Urothelium cell line (cell line): ENCODE data around the gene RIN3.
A peak's percentile ranks its signal among the peaks of the same experiment; 100 is the strongest.

Source experiments
- DNase-seq: peaks from one replicate; pipeline ENCODE4 v3.0.0; 2011; ENCODE audit warnings: low spot score, mixed read lengths
- FAIRE-seq: peaks from 2 replicates; lab custom pipeline; 2011; peaks lifted over from hg19 to GRCh38; lab: Jason Lieb, UNC

The RIN3 gene

DNA sequence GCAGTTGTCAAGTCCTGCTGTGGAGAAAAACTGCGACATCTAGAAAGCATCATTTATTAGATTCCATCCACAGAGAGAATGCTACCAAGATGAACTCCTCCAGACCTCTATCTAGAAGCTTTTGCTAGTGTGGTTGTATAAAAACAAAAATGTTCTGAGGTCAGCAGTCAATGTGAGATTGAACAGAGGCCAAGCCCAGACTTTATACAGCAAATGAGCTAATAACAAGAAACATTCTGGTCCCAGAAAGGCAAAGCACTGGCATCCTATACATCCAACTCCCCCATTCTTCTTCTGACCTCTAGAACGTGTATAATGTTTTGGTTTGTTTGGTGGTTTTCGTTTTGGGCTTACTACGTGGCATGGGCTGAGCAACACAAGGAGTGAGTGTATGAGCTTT, 26.7 kb upstream of the RIN3 start:
- FAIRE-seq = no peak
- no peak for DNase-seq

DNA sequence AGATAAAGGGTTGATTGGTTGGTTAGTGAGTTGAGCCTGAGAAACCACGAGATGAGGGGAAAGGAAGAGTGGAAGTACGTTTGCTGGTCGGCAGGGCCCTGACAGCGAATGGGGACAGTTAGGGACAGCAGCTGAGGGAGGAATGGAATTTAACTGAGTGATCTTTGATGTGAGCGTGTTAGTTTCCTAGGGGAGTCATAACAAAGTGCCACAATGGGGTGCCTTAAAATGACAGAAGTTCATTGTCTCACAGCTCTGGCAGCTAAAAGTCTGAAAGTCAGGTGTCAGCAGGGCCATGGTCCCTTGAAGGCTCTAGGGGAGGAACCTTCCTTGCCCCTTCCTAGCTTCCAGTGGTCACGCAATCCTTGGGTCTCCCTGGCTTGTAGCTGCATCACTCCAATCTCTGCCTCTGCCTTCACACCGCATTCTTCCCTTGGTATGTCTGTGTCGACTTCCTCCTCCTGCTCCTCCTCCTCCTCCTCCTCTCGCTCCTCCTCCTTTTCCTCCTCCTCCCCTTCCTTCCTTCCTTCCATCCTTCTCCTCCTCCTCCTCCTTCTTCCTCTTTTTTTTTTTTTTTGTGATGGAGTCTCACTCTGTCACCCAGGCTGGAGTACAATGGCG, 26.0 kb upstream of the RIN3 start:
- FAIRE-seq = no peak
- no peak for DNase-seq

DNA sequence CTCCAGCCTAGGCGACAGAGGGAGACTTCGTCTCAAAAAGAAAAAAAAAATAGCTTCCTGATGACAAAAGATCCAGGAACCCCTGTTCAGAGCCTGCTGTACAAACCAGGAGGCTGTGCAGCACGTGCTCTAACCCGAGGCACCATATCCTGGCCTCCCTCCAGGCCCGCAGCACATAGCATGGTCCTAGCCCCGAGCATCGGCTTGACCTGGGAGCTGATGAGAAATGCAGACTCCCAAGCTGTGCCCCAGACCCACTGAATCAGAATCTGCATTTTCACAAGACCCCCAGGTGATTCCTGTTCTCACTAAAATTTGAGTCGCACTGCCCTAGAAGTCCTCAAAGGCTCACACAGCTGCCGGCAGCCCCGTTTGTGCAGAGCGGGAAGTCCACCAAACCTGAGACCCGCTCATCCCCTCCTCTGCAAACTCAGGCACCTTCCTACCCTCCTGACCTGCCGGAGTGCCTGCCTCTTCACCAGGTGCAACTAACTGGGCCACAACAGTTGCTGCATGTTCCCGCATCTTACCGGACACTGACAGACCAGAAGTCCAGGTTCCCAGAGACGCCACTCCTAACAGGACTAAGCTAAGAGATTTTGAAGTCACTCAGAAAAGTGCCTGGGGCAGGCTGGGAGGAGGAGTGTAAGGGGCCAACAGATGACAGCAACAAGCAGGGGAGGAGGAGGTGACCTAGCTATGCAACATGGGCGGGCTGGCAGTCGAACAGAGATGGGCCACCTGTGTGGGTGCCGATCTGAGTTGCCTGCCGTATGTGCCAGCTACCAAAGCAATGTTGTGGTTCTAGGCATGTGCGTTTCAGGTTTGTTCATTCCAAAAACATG, 24.0 kb upstream of the RIN3 start:
- FAIRE-seq = no peak
- DNase-seq = no peak

DNA sequence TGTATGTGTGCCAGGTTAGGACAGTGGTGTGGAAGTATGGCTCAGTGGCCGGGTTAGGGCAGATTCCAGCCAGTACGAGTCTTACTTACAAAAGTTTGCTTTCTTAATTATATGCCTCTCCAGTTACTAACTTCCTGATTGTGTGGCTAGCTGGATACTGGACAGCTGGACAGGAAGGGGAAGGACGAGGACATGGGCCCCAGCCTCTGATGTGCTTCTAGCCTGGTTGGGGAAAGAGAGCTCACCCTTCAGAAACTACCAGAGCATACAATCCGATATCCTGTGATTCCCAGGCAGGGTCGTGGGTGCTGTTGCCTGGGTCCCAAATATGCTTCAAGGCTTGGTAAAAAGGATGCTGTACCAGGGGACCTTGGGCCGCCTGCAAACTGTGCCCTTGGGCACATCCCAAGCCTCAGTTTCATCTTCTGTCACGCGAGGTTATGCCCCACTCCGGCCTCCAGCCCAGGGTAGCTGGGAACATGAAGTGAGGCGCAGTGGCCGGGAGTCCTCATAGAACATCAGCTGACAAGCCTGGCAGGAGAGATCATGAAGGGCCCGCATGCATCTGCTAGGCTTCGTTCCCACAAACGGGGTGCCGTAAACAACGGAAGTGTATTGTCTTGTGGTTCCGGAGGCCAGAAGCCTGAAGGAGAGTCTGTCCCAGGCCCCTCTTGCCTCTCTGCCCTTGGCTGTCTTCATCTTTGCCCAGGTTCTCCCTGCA, 23.2 kb upstream of the RIN3 start:
- no peak for DNase-seq
- FAIRE-seq = no peak

DNA sequence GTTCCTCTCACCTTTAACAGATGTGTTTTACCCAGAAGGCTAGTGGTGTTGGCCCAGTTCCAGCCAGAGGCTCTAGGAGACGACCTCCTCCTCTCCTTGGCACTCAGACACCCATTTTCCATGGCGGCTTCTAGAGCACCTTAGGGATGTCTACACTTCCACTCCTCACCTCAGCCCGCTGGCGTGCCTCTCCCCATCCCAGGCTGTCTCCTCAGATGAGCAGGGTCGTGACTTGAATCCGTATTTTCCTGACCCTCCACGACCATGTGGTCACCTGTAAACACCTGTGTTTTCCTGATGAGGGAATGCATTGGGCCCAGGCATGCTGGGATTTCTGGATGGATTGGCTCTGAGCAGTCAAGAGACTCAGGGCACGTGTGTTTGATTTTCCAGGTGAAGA, 21.8 kb upstream of the RIN3 start:
- FAIRE-seq (no peak), DNase-seq (no peak)

DNA sequence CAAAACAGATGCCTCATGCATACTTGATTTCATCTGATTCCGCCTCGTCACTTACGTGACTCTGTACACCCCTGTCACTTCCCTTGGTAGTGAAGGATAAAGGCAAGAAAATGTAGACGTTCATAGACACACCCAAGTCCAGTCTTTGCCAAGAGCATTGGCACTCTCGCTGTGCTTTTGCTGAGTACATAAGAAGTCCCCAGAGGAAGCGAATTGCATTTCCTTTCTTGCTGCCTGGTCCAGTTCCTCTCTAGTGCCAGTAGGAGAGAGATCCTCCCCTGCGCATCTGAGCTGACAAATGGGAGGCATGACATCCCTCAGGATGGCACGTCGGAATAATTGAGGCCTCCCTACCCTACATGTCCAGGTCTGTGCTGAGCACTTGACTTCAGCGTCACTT, 21.3 kb upstream of the RIN3 start:
- no peak for FAIRE-seq
- no peak for DNase-seq

DNA sequence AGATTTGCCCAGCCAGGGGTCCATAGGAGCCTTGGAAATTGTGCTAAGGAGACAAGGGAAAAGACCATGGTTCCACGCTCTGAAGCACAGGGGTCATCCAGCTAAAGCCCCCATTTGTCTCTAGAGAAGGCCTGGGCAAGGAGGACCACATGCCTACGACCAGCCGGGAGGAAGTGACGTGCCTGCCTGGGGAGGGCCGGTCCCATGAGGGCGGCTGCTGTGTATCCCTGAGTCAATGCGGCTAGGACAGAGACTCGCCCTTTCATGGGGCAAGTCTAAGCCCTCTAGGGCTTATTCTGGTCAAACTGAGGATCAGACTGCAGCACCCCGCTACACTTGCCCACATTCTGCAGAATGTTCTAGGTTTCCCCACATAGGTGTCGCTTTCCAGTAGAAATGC, 20.6 kb upstream of the RIN3 start:
- FAIRE-seq (no peak), DNase-seq (no peak)

DNA sequence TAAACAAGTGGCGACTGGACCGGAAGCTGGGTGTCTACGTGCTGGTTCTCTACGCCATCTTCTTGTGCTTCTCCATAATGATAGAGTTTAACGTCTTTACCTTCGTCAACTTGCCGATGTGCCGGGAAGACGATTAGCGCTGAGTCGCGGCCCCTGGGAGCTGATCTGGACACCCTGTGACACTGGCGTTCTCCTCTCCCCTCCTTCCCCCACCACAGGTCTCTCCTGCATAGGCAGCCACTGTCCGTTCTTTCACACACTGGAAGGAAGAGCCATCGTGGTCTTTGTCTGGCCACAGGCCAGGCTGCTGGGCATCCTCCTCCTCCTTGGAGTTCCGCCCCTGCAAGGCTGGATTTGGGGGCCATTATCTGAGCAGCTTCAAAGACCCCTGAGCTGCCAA, 20.1 kb upstream of the RIN3 start:
- FAIRE-seq = no peak
- DNase-seq = no peak

DNA sequence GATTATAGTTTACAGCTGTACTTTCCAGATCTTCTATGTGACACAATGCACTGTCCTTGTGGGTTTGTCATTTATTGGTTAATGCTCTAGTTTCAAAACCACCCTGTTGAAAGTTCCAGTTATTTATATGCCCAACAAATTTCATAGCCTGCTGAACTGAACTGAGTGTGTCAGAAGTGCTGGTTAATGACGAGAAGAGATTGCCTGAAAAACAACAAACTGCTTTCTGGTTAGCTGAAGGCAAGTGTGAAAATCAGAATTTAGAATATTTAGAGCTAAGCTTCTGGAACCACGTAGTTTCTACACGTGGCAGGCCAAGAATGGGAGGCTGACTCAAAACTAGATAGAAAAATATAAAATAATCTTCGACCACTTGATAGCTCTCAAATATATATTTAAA, 19.1 kb upstream of the RIN3 start:
- no peak for FAIRE-seq
- no peak for DNase-seq

DNA sequence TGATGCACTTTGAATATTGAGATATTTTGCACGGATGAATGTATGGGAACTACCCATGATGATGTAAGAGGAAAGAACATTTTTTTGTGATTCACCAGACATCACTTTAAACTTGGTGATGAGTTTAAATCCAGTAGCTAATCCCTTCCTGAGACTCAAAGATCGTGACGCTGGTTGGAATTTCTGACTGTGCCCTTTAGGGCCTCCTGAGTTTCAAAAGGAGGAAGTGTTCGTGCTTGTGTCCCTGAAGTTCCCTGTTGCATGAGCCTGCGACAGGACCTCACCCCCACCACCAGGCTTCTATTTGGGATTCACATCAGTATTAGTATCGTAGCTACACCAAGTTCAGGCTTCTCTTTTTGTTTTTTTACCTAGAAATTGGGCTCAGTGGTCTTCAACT, 18.6 kb upstream of the RIN3 start:
- FAIRE-seq (no peak), DNase-seq (no peak)

DNA sequence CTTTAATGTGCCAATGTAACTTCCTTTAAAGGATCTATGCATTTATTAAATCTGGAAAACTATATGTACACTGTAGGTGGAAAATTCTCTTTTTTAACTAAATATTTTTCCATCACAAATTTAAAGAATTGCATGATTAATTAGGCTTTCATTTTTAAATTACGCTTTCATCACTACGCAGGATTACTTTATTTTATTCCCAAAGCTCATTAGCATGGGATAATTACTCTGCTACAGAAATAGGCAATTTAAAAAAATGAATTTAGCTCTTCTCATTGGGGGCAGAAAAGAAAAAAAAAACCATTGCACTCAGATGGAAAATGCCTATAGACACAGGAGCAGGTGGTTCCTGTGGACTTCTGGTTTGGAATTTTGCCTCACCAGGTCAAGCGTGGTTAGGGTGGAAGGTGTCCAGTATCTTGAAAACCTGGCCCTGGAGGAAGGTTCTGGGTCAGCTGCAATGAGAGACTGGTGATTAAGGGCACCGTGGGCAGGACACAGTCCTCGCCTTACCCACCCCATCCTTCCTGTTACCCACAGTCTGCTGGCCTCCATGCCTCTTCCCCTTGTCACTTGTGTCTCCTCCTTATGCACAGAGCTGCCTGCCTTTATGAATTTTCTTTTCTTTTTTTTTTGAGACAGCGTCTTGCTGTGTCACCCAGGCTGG, 17.3 kb upstream of the RIN3 start:
- FAIRE-seq = no peak
- no peak for DNase-seq

DNA sequence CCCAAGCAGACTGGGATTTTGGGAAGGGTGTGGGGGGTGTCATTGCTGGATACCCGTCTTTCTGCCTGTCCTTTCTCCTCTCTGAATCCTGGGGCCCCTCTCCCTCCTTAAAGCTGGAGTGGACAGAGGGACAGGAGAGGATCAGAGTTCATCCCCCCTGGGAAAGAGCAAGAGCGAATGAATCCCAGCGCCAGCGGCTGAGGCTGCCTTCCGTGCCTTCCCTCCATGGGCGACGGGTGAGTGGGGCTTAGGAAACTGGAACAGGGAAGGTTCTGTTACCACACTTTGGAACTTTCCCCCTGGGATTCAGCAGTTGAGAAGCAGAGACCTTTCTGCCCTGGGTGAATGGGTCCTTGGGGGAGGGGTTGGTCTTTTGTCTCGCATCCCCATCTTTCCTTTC, 16.2 kb upstream of the RIN3 start:
- DNase-seq = no peak
- no peak for FAIRE-seq

DNA sequence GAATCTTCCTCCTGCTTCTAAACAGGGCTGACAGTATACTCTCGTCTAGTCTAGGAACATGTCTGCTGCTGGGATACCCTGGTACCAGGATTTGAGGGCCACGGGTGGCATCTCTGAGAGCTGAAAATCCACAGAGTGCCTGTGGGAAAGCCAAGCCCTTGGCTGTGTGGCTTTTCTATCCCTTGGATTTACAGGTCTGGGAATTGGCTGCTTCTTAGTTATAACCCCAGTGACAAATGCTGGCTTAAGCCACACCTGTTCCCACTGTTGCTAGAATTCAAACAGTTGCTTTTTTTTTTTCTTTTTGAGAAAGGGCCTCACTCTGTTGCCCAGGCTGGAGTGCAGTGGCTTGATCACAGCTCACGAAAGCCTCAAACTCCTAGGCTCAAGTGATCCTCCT, 14.3 kb upstream of the RIN3 start:
- DNase-seq = no peak
- FAIRE-seq = no peak

DNA sequence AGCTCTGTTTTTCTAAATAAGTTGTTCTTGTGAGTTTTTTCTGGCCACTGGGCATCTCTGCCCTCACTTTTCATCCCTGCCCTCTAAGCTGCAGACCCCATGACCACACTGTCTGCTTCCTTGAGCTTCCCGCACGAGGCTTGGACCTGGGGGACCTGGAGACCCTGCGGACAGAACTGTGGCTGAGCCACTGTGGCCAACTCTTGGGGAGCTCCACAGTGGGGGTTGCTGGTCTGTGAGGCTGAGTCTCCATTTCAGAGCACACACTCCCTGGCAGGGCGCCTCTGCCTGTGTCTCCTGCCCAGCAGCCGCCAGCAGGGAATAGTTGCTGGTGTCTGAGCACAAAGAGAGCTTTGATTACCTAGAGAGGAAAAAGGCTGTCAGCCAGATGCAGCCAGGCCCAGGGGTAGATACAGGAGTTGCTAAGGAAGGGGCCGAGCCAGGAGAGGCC, 13.1 kb upstream of the RIN3 start:
- no peak for FAIRE-seq
- DNase-seq = peak; percentile 21

DNA sequence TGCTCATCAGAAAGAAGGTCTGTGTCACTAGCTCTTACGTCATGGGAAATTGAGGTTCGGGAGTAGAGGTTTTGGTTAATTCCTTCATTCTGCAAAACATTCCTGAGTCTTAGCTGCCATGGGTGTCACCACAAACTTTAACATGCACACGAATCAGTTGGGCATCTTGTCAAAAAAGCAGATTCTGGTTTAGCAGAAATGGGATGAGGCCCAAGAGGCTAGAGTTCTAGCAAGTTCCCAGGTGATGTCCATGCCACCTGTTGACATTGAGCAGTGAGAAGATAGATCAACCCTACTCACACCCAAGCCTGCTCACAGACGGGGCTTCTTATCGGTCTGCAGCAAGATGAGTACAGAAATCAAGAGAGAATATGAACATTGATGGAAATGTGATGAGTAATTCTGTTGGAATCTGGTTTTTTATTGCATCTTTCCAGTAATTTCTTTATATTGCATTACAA, 11.7 kb upstream of the RIN3 start:
- FAIRE-seq (no peak), DNase-seq (peak; percentile 30)

DNA sequence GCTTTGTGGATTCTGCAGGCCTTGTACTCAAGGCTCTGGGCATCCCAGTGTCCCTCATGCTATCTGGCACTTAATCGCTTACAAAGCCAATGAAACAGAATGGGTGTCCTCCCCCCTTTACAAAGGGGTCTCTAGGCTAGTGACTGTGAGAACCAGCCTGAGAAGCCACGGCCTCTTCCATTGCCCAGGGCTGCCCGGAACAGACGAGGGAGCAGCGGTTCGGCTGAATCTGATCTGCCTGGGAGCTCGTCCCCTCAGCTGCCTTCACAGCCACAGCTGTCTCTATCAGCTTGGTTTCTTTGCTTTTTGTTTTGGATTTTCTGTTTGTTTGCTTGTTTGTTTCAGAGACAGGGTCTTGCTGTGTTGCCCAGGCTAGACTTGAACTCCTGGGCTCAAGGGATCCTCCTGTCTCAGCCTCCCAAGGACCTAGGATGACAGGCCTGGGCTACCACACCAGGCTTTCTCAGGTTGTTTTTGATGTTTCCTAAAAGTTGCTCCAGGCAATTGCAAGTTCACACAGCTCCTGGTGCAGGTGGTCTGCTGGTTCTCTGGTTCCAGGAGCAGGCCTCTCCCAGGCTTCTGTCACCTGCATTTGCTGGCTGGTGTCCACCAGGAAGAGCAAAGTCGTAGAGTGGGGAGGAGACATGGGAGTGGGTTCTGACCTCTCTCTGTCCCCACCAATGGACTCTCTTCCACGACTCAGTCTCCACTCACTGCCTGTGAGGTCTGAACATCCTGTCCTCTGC, 10.9 kb upstream of the RIN3 start:
- DNase-seq = no peak
- FAIRE-seq = no peak

DNA sequence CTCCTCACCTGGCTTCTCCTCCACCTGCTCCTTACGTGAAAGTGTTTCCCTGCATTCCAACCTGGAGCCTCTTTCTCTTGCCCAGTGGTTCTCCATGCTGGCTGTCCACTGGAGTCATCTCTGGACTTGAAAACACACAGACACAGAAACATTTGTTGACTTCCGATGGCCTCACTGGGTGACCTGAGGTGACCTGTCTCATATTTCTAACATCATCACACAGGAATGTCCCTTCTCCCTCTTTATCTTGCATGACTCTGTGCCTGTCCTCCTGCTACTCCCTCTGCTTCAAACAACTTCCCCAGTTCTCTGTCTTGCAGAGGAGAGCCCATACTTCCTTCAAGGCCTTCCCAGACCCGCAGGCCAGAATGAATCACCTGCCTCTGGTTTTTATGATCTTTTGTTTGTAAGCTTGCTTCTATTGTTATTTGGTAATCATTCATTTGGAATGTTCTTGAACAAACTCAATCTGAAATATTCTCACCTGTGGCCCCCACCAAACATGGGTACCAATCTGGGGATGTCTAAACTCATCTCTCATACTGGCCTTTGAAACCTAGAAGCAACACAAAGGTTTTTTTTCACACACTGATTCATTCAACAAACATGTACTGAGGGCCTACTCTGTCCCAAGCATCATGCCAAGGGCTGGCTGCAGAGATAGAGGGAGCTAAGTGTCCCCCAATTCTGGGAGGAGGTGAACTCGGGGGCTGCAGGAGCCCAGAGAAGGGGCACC, 9.7 kb upstream of the RIN3 start:
- FAIRE-seq = no peak

DNA sequence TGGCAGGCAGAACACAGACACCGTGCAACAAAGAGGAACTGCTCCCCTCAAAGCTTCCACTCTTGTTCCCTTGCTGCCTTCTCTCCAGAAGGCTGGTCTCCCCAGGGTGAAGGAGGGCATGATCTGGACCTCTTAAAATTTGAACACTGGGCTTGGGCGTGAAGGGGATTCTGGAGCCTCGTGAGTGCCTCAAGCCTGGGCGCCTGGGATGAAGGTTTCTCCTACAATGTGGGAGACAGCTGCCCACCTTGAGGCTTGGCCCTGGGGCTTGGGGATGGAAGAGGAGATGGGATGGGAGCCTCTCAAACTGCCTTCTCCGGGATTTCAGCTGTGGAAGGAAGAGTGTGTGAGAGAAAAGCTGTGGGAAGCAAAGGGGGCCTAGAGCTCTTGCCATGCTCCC, 7.8 kb upstream of the RIN3 start:
- DNase-seq (no peak), FAIRE-seq (no peak)

More for the DNA sequence above, 9.7 kb upstream of the RIN3 start:
- peak; percentile 75 for DNase-seq

DNA sequence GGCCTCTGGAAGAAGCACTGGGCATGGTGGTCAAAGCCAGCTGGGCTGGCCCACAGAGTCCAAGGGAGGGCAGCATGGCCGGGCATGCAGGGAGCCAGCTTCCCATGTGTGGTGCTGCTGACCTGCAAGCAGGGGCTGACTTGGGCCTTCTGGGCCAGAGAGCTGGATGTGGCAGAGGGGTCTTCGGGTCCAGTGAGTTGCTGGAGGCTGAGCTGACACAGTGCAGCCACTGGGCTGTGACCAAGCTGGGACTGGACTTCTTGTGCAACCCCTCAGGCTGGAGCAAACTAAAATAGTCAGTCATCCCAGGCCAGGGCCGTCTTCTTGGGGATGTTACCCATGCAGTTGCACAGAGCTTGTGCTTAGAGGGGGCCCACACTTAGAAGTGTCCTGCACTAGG, 7.3 kb upstream of the RIN3 start:
- FAIRE-seq = no peak

More for the DNA sequence above, 7.3 kb upstream of the RIN3 start:
- no peak for DNase-seq
